ENCODE results near the gene BUD31. TPM values are rescaled to one million over a fixed set of nuclear protein-coding genes. Genes with fewer than 3 reads are reported as not detected.
A peak's percentile ranks its signal among the peaks of the same experiment; 100 is the strongest.

Gene BUD31
- total and polyA plus RNA-seq, 8 donors: 26.8 to 71.7 (median 32.6) TPM

DNA sequence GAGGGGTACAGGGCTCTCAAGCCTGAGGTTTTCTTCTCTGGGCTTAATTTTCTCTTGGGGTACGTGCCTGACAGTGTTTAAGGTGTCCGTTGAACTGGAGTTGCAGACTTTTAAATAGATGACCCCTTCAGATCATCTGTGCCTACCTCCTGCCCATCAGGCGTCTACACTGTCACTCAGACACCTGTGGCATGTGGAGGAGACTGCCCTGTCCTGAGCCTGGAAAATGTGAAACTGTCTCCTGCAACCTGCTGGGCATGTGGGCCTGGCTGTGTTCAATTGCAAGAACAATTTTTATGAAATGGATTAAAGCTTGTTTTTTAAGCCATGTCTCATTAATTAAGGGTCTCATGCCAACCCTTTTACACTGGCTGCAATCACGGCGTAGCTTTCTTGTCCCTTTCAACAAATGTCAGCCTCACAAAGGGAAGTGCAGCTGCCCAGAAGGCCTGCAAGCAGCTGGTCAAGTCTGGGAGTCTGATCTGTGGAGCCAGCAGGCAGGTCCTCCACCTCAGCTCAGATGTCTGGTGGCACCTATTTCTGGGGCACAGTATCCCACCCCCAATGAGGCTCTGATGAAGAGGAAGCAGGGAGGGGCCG, 48.4 kb downstream of the BUD31 start:
- TF ChIP-seq CTCF (IDR thresholded peaks at IDR 0.05): no peak
- 77 to 81% methylated on average over 6 of the region's 6 CpGs for WGBS, 2 donors

GRCh38 chr7:99457650-99458493, 49.1 kb downstream of the BUD31 start:
- peaks cover 0 to 44% (median 12%) of the 10 kb centered on the region in 3 donors for H3K36me3 ChIP-seq
- no peaks in the 10 kb centered on the region for H3K9me3 ChIP-seq
- no peak overlapping the region for H3K4me3 ChIP-seq
- DNase-seq (peak in 2 of 6 donors; percentile 23 to 58), ATAC-seq (no peak), FAIRE-seq (no peak)
- WGBS, 2 donors: 81 to 84% methylated on average over 26 of the region's 26 CpGs
- intact Hi-C loops (cut with DNase I): no loop called here
- TF ChIP-seq CTCF (IDR thresholded peaks at IDR 0.05): no peak
- no peaks in the 10 kb centered on the region for H3K27me3 ChIP-seq
- no peaks in the 10 kb centered on the region for H3K4me1 ChIP-seq
- H3K27ac ChIP-seq: no peak overlapping the region

More for the DNA sequence above, 48.4 kb downstream of the BUD31 start:
- DNase-seq (peak in 1 of 6 donors; percentile 5), ATAC-seq (no peak), FAIRE-seq (no peak)
- peaks cover 0 to 44% (median 12%) of the 10 kb centered on the region in 3 donors for H3K36me3 ChIP-seq
- H3K4me1 ChIP-seq: no peaks in the 10 kb centered on the region
- no peak overlapping the region for H3K4me3 ChIP-seq
- H3K27me3 ChIP-seq: no peaks in the 10 kb centered on the region
- no peaks in the 10 kb centered on the region for H3K9me3 ChIP-seq
- no peak overlapping the region for H3K27ac ChIP-seq
- intact Hi-C loops (cut with DNase I): no loop called here

GRCh38 chr7:99459087-99459486, 50.3 kb downstream of the BUD31 start:
- H3K27ac ChIP-seq: no peak overlapping the region
- no peak for TF ChIP-seq CTCF (IDR thresholded peaks at IDR 0.05)
- H3K9me3 ChIP-seq: no peaks in the 10 kb centered on the region
- 89 to 90% methylated on average over 8 of the region's 8 CpGs for WGBS, 2 donors
- H3K4me3 ChIP-seq: no peak overlapping the region
- no peaks in the 10 kb centered on the region for H3K27me3 ChIP-seq
- no peak for FAIRE-seq
- intact Hi-C loops (cut with DNase I): no loop called here
- ATAC-seq: peak in 1 of 4 donors; percentile 17
- peaks cover 0 to 3% (median 0%) of the 10 kb centered on the region in 3 donors for H3K4me1 ChIP-seq
- H3K36me3 ChIP-seq: peaks cover 0 to 32% (median 12%) of the 10 kb centered on the region in 3 donors
- peak in 2 of 6 donors; percentile 15 to 24 for DNase-seq

DNA sequence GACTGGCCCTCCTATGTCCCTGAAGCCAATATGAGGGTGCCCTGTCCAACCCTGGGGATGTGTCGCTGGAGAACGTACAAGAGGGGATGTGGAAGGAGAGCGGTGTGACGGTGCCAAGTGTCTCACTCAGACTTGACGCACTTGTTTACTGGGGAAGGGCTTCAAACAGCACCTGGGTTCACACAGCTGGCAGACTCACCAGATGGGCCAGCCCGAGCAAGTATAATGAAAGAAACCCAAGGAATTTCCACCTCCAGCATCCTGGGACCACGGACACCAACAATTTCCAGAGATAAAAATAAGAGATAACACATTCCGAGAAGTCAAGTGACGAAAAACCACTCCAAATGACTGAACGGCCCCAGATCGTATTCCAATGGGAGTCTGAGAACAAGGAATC, 51.9 kb downstream of the BUD31 start:
- peaks cover 0 to 14% (median 7%) of the 10 kb centered on the region in 3 donors for H3K4me1 ChIP-seq
- intact Hi-C loops (cut with DNase I): no loop called here
- no peak for ATAC-seq

More for the DNA sequence above, 51.9 kb downstream of the BUD31 start:
- no peak for TF ChIP-seq CTCF (IDR thresholded peaks at IDR 0.05)
- WGBS, 2 donors: 64 to 73% methylated on average over 11 of the region's 11 CpGs
- peak in 2 of 6 donors; percentile 26 for DNase-seq
- Histone ChIP-seq H3K36me3 (peaks cover 0 to 24% (median 12%) of the 10 kb centered on the region in 3 donors), H3K27ac (no peak overlapping the region), H3K4me3 (no peak overlapping the region), H3K27me3 (no peaks in the 10 kb centered on the region), H3K9me3 (no peaks in the 10 kb centered on the region)
- FAIRE-seq: no peak
